Measurements from ENCODE around the gene FAN1.

DNA sequence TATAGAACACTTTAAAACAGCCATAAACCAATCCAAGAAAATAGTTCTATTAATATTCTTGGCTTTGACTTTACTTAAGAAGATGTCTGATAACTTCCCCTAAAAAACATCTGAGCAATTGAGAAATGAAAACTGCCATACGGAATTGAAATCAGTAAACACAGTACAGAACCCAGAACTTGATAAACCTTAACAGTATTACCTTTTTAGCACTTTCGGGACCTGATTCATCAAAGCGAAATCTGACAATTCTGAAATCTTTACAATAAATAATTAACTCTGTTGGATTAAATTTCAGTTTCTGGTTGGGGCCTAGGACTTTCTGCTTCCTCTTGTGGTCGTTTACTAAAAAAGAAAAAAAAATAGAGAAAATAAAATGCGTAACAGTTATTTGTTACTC lies 70.4 kb downstream of the FAN1 start:
- TF ChIP-seq, protein P1, sequence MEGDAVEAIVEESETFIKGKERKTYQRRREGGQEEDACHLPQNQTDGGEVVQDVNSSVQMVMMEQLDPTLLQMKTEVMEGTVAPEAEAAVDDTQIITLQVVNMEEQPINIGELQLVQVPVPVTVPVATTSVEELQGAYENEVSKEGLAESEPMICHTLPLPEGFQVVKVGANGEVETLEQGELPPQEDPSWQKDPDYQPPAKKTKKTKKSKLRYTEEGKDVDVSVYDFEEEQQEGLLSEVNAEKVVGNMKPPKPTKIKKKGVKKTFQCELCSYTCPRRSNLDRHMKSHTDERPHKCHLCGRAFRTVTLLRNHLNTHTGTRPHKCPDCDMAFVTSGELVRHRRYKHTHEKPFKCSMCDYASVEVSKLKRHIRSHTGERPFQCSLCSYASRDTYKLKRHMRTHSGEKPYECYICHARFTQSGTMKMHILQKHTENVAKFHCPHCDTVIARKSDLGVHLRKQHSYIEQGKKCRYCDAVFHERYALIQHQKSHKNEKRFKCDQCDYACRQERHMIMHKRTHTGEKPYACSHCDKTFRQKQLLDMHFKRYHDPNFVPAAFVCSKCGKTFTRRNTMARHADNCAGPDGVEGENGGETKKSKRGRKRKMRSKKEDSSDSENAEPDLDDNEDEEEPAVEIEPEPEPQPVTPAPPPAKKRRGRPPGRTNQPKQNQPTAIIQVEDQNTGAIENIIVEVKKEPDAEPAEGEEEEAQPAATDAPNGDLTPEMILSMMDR (IDR thresholded peaks at IDR 0.05): no peak
- TF ChIP-seq EZH2phosphoT487 (IDR thresholded peaks at IDR 0.05) (no peak), EZH2 (IDR thresholded peaks at IDR 0.05) (no peak)

Data from neural progenitor cell (in vitro differentiated cells).